HG03064 (cell line): Measurements from ENCODE around the gene NR2C2AP.

ENCODE experiments used
- ATAC-seq: cut with Tn5 transposase; IDR thresholded peaks from one replicate; pipeline ENCODE4 v1.9.1; 2021; ENCODE audit warnings: low read depth; ENCODE audit not compliant: unreplicated experiment

Gene NR2C2AP

GRCh38 chr19:19154768-19155494 lies 48.3 kb downstream of the NR2C2AP start:
- ATAC-seq: no peak

GRCh38 chr19:19152668-19153384 lies 50.4 kb downstream of the NR2C2AP start:
- ATAC-seq: no peak

- peak; percentile 50 for ATAC-seq
Measured at GRCh38 chr19:19151418-19151817, 51.8 kb downstream of the NR2C2AP start.
